HG02759 (cell line): ENCODE data around the gene GDF10.

ENCODE experiments used
- ATAC-seq: cut with Tn5 transposase; IDR thresholded peaks from one replicate; pipeline ENCODE4 v1.9.1; 2021; ENCODE audit warnings: mild to moderate bottlenecking, moderate library complexity; ENCODE audit not compliant: unreplicated experiment

Gene GDF10

GRCh38 chr10:47331491-47331890, 31.5 kb downstream of the GDF10 start:
- no peak for ATAC-seq

- ATAC-seq: no peak
Observed at GRCh38 chr10:47331954-47332353, 32.0 kb downstream of the GDF10 start.

DNA sequence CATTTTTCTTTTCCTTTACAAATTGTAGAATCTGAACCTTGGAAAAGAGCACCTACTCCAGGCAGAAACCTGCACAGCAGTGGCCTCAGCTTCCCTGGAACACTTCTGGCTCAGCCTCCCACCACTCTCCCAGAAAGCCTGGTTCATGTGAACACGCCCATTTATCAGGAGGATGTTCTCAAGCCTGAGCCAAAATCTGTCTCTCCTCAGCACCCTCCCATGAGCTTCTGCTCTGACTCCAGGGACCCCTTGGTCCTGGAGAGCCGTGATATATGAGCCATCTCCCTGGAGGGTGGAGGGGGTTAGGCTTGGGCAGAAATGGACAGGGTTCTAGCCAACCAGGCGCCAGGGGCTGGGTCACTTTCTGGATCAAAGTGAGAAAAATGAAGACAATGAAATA, 32.4 kb downstream of the GDF10 start:
- ATAC-seq: no peak

- ATAC-seq: no peak
Observed at GRCh38 chr10:47332946-47333345, 32.9 kb downstream of the GDF10 start.

- no peak for ATAC-seq
Observed at GRCh38 chr10:47333532-47333931, 33.5 kb downstream of the GDF10 start.

DNA sequence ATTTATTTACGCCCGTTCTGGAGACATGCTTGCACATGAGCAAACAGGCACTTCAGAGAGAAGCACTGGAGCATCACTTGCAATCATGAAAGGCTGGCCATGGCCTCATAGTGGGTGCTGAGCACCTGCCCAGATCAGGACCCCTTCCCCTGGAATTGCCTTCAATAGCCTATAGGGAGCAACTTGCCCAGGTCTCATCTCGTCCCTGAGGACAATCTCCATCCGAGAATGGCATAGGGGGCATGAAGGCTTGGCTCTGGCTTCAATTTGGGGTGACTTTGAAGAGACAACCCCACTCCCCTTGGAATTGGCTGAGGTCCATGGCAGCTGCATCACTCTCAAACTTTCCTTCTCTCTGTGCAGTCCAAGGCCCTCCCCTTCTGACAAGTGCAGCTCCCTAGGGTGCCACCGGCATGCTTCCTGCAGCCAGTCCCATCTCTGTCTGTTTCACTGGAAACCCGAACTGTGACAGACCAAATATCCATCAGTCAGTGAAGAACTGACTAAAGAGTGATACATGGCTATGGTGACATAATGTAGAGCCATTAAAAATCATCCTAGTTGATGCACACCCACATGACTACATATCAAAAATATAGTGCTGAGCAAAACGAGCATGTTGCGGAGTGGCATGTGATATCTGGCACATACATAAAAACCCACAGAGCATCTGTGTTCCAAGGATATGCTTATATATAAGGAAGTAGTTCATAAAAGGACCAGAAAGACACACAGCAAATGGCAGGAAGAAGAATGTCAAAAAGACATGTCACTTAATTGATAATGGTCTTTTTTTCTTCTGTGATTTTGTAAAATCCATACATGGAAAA, 34.7 kb downstream of the GDF10 start:
- no peak for ATAC-seq

- no peak for ATAC-seq
Observed at GRCh38 chr10:47335906-47336305, 35.9 kb downstream of the GDF10 start.

DNA sequence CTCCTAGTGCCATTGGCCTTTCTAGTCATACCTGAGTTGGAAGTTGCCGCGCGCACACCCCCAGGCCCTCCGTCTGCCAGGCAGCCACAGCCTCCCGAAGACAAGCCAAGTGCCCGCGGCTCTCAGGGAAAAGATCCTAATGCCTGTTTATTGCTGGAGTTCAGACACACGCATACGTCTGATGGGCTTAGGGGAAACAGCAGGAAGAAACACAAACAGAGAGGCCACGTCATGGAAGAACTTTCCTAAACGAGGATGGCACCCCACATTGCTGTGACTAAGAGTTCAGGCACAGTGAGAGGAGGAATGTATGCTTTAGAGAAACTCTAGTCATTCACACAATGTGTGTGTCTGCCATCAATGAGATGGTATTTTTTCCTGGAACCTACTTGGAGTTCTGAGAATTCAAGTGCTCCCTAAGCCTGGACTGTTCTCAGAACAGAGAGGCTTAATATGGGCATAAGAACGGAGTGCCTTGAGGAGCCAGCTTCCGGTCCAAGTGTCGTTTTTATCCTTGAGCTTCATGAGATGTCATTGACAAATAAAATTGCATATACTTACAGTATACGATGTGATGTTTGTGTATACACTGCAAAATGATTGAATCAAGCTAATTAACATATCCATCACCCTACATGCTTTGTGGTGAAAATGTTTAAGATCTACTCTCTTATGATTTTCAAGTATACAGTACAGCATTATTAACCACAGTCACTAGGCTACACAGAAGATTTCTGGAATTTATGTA, 36.6 kb downstream of the GDF10 start:
- ATAC-seq: no peak

GRCh38 chr10:47337310-47337709, 37.3 kb downstream of the GDF10 start:
- ATAC-seq: no peak

DNA sequence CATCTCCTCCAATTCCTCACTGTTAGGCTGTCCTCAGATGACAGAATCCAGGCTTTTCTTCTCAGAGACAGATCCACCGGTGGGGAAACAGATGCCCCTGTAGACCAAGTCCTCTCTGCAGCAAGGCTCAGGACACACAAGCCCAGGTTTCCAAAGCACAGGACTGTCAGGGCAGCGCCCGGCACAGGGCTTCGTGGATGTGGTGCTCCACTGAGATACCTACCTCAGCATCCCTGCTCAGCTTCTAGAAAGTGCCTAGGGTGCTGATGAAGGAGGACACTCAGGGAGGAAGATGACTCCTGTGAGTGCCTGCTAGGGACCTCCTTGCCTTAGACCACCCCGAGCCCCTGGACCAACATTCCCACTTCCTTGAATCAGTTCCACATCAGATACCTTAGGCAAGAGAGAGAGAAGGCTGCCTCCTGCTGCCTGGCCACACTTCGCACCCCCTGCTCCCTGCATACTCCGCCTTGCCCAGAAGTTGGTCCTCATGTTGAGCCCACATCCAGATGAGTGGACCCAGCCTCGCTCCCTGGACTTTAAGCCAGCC, 39.3 kb downstream of the GDF10 start:
- ATAC-seq: no peak

DNA sequence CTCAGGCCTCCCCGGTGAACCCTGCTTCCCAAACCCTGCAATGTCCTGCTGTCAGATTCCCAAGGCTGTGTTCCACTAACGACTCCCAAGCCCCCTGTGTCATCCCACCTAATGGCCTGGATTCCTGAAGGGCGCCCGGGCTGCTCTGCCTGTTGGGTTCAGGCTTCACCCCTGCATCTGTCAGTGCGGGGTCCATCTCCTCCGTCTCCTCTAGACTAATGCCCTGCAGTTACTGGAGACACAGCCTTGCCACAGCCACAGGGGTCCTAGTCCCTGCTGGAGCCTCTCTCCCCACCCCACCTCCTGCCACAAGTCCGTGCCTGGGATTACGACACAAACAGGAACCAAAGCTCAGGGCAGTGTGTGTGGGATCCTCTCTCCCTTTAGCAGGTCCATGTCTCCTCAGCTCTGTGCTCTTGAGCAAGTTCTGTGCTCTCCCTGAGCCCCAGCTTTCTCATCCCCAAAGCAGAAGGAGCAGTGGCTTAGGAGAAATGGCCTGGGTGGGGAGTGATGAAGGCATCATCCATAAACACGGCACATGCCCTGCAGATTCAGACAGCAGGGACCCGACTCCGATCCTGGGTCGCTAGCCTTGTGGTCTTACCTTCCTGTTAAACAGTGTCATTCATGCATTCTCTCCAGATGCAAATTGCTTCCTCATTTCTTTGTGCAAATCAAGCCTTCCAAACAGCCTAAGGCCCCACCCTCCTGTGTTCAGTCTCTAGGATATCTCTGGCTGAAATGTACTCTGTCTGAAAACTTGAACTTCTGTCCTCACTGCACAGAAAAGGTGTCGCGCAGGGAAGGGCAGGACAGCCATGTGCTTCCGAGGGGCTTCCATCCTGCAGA, 40.0 kb downstream of the GDF10 start:
- ATAC-seq: peak; percentile 19

DNA sequence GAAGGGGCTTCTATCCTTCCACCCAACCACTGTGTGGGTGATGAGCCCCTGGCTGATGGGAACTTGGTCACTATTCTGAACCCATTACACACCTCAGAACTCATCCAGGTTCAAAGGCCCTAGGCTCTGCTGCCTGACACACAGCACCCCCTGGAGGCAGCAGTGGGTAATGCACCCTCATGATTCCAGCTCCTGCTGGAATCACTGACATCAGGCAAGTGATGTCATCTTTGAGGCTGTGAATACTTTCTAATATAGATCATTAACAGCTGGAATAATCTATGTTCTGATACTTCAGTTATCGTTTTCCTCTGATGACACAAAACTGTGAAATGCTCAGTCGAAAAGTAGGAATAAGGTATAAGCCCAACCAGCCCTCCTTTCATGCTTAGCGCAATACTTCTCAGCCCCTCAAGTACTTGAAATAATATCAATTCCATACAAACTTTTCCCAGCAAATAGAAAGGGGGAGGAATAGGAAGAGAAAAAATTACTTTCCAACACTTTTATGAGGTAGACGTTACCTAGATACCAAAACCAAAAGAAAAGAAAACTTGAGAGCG, 40.7 kb downstream of the GDF10 start:
- ATAC-seq: peak; percentile 69

DNA sequence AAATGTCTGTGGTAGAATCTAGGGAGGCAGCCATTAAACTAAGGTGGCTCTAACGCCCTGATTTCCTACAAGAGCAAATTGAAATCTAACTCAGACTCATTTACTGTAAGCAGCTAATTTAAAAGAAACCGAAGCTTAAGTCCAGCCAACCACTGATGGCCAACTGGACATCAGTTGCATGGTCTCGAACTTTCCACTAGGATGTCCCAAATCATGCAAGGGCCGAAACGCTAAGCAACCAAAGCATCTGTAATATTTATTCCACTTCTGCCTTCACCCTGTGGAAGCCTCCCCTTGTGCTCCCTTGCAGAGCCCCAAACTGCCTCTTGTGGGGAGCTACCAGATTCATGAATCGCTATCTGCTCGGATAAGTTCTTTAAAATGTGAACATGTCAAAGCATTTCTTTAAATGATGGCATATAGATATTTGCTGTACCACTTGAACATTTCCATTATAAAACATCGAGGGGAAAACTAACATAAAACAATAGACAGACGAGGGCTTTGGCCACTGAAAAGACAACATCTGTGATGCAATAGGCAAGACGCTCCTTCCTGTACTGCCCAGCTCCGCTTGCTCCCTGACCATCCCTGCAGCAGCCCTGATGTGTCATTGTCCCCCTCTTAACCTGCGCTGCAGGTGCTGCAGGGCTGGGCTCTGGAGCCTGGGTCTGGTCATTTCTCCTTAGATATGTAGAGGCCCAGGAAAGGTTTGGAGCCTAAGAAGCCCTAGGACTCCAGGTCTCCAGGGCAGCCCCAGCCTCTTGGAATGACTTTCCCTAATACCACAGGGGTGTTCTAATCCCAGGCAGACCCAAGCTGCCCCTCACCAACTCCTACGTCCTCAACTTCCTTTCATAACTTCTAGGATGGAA, 45.2 kb downstream of the GDF10 start:
- no peak for ATAC-seq

- ATAC-seq: no peak
Observed at GRCh38 chr10:47346581-47347302, 46.7 kb downstream of the GDF10 start.

- ATAC-seq: no peak
Observed at GRCh38 chr10:47347303-47347675, 47.3 kb downstream of the GDF10 start.

DNA sequence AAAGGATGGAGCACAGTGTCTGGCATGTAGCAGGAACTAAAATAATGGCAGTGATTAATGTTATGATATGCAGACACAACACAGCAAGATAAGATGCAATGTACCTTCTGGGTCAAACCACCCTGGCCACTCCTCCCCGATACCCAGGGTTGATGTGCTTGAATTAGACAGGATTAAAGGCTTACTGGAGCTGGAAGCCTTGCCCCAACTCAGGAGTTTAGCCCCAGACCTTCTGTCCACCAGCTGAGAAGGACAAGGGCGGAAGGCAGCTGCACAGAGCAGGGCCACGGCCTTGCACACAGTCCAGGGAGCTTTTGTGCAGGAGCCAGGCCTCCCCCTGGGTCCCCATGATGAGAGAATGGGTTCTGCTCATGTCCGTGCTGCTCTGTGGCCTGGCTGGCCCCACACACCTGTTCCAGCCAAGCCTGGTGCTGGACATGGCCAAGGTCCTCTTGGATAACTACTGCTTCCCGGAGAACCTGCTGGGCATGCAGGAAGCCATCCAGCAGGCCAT, 48.2 kb downstream of the GDF10 start, which contains the start of gene RBP3:
RBP3 (plus strand) TSS at position 226 of the 514 bp plus-strand sequence; CDS start at position 348, 122 bp downstream.
- no peak for ATAC-seq

DNA sequence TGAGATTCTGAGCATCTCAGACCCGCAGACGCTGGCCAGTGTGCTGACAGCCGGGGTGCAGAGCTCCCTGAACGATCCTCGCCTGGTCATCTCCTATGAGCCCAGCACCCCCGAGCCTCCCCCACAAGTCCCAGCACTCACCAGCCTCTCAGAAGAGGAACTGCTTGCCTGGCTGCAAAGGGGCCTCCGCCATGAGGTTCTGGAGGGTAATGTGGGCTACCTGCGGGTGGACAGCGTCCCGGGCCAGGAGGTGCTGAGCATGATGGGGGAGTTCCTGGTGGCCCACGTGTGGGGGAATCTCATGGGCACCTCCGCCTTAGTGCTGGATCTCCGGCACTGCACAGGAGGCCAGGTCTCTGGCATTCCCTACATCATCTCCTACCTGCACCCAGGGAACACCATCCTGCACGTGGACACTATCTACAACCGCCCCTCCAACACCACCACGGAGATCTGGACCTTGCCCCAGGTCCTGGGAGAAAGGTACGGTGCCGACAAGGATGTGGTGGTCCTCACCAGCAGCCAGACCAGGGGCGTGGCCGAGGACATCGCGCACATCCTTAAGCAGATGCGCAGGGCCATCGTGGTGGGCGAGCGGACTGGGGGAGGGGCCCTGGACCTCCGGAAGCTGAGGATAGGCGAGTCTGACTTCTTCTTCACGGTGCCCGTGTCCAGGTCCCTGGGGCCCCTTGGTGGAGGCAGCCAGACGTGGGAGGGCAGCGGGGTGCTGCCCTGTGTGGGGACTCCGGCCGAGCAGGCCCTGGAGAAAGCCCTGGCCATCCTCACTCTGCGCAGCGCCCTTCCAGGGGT, 48.9 kb downstream of the GDF10 start:
- no peak for ATAC-seq

DNA sequence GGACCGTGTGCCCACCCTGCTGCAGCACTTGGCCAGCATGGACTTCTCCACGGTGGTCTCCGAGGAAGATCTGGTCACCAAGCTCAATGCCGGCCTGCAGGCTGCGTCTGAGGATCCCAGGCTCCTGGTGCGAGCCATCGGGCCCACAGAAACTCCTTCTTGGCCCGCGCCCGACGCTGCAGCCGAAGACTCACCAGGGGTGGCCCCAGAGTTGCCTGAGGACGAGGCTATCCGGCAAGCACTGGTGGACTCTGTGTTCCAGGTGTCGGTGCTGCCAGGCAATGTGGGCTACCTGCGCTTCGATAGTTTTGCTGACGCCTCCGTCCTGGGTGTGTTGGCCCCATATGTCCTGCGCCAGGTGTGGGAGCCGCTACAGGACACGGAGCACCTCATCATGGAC, 49.5 kb downstream of the GDF10 start:
- ATAC-seq: no peak
